ENCODE results near the gene PCDHGA1.

The PCDHGA1 gene

GRCh38 chr5:141514330-141515133 lies 184.2 kb downstream of the PCDHGA1 start (continued):
- TF ChIP-seq ZNF791 (tag by site-specific recombination; IDR thresholded peaks at IDR 0.05) = no peak
- TF ChIP-seq, protein P1, sequence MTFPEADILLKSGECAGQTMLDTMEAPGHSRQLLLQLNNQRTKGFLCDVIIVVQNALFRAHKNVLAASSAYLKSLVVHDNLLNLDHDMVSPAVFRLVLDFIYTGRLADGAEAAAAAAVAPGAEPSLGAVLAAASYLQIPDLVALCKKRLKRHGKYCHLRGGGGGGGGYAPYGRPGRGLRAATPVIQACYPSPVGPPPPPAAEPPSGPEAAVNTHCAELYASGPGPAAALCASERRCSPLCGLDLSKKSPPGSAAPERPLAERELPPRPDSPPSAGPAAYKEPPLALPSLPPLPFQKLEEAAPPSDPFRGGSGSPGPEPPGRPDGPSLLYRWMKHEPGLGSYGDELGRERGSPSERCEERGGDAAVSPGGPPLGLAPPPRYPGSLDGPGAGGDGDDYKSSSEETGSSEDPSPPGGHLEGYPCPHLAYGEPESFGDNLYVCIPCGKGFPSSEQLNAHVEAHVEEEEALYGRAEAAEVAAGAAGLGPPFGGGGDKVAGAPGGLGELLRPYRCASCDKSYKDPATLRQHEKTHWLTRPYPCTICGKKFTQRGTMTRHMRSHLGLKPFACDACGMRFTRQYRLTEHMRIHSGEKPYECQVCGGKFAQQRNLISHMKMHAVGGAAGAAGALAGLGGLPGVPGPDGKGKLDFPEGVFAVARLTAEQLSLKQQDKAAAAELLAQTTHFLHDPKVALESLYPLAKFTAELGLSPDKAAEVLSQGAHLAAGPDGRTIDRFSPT (tag by site-specific recombination; IDR thresholded peaks at IDR 0.05) = 0 out of 2 replicates have a peak, but pooled peaks have one; percentile 26
- no peak for TF ChIP-seq ZSCAN18 (tag by site-specific recombination; IDR thresholded peaks at IDR 0.05)
- peak; percentile 65 for TF ChIP-seq ZNF629 (tag by site-specific recombination; IDR thresholded peaks at IDR 0.05)
- peak; percentile 24; the same call in 1 of the 2 replicates for TF ChIP-seq INSM2 (tag by site-specific recombination; IDR thresholded peaks at IDR 0.05)
- peak; percentile 53; the same call in 1 of the 2 replicates for TF ChIP-seq SP7 (tag by site-specific recombination; IDR thresholded peaks at IDR 0.05)

GRCh38 chr5:141515141-141515540 lies 184.8 kb downstream of the PCDHGA1 start:
- peaks cover 5 to 63% of the 10 kb centered on the region in 2 experiments for H3K36me3 ChIP-seq (ENCODE audit: control insufficient read depth in 2 of 2, insufficient read depth in 1 of 2, low read length in 2 of 2)
- ChIA-PET POLR2A (interaction anchor here (2.3 kb wide), 1 partner anchor 39 kb away, joined by 7 read pairs; no protein-coding TSS in a partner anchor), CTCF (interaction anchor here (0.6 to 5.8 kb wide), 11 partner anchors 8 to 359 kb away, joined by 3 to 67 read pairs (median 3); partner anchors contain the start of genes PCDHGA10, PCDHGA11 and PCDHGC3)
- no peak overlapping the region for H3K4me3 ChIP-seq (ENCODE audit: low read depth, low read length)
- no peaks in the 10 kb centered on the region; the same call in 1 of the 2 replicates for H3K4me1 ChIP-seq (ENCODE audit: control insufficient read depth, insufficient read depth, low read length)
- H3K27ac ChIP-seq (ENCODE audit: extremely low read depth, low read depth, low read length) = no peak overlapping the region
- H3K9me3 ChIP-seq (ENCODE audit: control insufficient read depth, insufficient read depth, low read depth, low read length) = no peaks in the 10 kb centered on the region
- TF ChIP-seq ZBTB6 (tag by site-specific recombination; IDR thresholded peaks at IDR 0.05) (no peak), ZNF548 (tag by site-specific recombination; IDR thresholded peaks at IDR 0.05) (no peak), BCL11A (tag by site-specific recombination; IDR thresholded peaks at IDR 0.05; ENCODE audit: low read depth) (no peak), KLF7 (tag by site-specific recombination; IDR thresholded peaks at IDR 0.05; ENCODE audit: borderline replicate concordance) (no peak), CTCF (tag by site-specific recombination; IDR thresholded peaks at IDR 0.05) (no peak), ZBTB49 (tag by site-specific recombination; IDR thresholded peaks at IDR 0.05; ENCODE audit: low read depth) (no peak), ZNF555 (tag by site-specific recombination; conservative IDR thresholded peaks at IDR 0.05) (no peak), ZNF133 (tag by site-specific recombination; IDR thresholded peaks at IDR 0.05) (no peak), ZSCAN23 (tag by site-specific recombination; IDR thresholded peaks at IDR 0.05) (no peak), ZNF362 (tag by site-specific recombination; IDR thresholded peaks at IDR 0.05) (no peak)
- TF ChIP-seq, protein P2, sequence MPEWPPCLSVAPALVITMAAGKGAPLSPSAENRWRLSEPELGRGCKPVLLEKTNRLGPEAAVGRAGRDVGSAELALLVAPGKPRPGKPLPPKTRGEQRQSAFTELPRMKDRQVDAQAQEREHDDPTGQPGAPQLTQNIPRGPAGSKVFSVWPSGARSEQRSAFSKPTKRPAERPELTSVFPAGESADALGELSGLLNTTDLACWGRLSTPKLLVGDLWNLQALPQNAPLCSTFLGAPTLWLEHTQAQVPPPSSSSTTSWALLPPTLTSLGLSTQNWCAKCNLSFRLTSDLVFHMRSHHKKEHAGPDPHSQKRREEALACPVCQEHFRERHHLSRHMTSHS (tag by site-specific recombination; IDR thresholded peaks at IDR 0.05) = no peak
